ENCODE results near the gene TCF4.

Gene TCF4

DNA sequence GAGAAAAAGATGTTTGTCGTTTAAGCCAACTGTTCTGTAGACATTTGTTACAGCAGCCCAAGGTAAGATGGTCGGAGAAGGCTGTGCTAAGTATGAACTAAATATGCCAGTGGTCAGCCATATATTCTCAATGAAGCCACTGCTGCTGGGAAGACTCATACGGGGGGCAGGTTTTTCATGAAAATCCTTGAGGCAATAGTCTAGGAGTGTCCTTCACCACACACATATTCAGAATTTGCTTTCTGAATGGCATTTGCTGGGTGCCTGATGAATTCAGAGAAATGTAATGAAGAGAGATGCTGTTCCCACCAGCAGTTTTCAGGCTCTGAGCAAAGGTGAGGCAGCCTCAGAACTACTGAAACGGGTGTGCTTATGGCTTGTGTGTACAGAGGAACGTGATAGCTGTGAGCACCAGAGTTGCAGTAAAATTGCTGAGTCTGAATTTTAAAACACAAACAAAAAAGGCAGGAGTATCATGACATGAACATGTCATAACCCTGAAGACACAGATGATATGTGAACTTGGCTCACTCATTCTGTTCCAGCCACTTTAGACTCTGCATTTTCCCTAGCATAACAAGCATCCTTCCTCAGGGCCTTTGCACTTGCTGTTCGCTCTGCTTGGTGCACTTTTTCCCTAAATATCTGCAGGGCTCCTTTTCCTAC, 21.3 kb upstream of the TCF4 start:
- no peaks in the 10 kb centered on the region for H3K27me3 ChIP-seq (ENCODE audit: control insufficient read depth, low read length)
- no peaks in the 10 kb centered on the region for H3K79me2 ChIP-seq (ENCODE audit: control insufficient read depth, low read length)
- H3K36me3 ChIP-seq (ENCODE audit: control insufficient read depth, low read length) = no peaks in the 10 kb centered on the region
- no peak overlapping the region for H3K27ac ChIP-seq (ENCODE audit: low read depth, low read length)
- H3K4me1 ChIP-seq (ENCODE audit: control insufficient read depth, low read length) = peaks cover 6% of the 10 kb centered on the region
- no peak overlapping the region for H3K4me3 ChIP-seq (ENCODE audit: low read length)
- H3K9me3 ChIP-seq (ENCODE audit: control insufficient read depth, insufficient read depth, low read length) = no peaks in the 10 kb centered on the region
- no peaks in the 10 kb centered on the region for H3K9me2 ChIP-seq (replicated peaks; ENCODE audit: control insufficient read depth, low read length)
- TF ChIP-seq EZH2phosphoT487 (IDR thresholded peaks at IDR 0.05; ENCODE audit: borderline replicate concordance, low read length) = no peak
- TF ChIP-seq, protein P1, sequence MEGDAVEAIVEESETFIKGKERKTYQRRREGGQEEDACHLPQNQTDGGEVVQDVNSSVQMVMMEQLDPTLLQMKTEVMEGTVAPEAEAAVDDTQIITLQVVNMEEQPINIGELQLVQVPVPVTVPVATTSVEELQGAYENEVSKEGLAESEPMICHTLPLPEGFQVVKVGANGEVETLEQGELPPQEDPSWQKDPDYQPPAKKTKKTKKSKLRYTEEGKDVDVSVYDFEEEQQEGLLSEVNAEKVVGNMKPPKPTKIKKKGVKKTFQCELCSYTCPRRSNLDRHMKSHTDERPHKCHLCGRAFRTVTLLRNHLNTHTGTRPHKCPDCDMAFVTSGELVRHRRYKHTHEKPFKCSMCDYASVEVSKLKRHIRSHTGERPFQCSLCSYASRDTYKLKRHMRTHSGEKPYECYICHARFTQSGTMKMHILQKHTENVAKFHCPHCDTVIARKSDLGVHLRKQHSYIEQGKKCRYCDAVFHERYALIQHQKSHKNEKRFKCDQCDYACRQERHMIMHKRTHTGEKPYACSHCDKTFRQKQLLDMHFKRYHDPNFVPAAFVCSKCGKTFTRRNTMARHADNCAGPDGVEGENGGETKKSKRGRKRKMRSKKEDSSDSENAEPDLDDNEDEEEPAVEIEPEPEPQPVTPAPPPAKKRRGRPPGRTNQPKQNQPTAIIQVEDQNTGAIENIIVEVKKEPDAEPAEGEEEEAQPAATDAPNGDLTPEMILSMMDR (IDR thresholded peaks at IDR 0.05; ENCODE audit: low read depth, low read length, poor library complexity, severe bottlenecking) = no peak
- H3K4me2 ChIP-seq (ENCODE audit: low read length) = no peak overlapping the region
- no peaks in the 10 kb centered on the region for H4K20me1 ChIP-seq (ENCODE audit: control insufficient read depth, insufficient read depth, low read depth, low read length)
- no peaks in the 10 kb centered on the region for H3F3A ChIP-seq (ENCODE audit: control insufficient read depth, insufficient read depth)

DNA sequence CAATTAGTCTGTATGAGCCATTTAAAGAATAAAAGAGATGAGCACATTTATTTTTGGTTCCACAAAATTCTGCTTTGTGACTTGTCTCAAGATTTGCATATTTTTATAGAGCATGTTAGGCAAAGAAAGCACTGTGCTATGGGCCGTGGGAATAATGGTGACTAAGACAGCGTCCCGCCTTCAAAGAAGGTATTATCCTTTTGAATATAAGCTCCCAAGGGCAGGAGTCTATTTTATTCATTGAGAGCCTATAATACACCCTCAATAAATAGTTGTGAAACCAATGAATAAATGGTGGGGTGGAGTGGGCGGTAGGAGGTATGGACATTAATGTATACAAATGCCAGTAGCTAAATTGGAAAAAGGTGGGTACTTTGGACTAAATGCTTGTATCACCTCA, 20.5 kb upstream of the TCF4 start:
- Histone ChIP-seq H3K9me2 (replicated peaks; ENCODE audit: control insufficient read depth, low read length) (no peaks in the 10 kb centered on the region), H3K36me3 (ENCODE audit: control insufficient read depth, low read length) (no peaks in the 10 kb centered on the region), H4K20me1 (ENCODE audit: control insufficient read depth, insufficient read depth, low read depth, low read length) (no peaks in the 10 kb centered on the region), H3K27me3 (ENCODE audit: control insufficient read depth, low read length) (no peaks in the 10 kb centered on the region), H3K9me3 (ENCODE audit: control insufficient read depth, insufficient read depth, low read length) (no peaks in the 10 kb centered on the region), H3K4me2 (ENCODE audit: low read length) (no peak overlapping the region), H3K27ac (ENCODE audit: low read depth, low read length) (no peak overlapping the region), H3K79me2 (ENCODE audit: control insufficient read depth, low read length) (no peaks in the 10 kb centered on the region), H3K4me3 (ENCODE audit: low read length) (no peak overlapping the region), H3F3A (ENCODE audit: control insufficient read depth, insufficient read depth) (no peaks in the 10 kb centered on the region), H3K4me1 (ENCODE audit: control insufficient read depth, low read length) (peaks cover 6% of the 10 kb centered on the region)
- TF ChIP-seq, protein P1 (IDR thresholded peaks at IDR 0.05; ENCODE audit: low read depth, low read length, poor library complexity, severe bottlenecking) = no peak
- no peak for TF ChIP-seq EZH2phosphoT487 (IDR thresholded peaks at IDR 0.05; ENCODE audit: borderline replicate concordance, low read length)

DNA sequence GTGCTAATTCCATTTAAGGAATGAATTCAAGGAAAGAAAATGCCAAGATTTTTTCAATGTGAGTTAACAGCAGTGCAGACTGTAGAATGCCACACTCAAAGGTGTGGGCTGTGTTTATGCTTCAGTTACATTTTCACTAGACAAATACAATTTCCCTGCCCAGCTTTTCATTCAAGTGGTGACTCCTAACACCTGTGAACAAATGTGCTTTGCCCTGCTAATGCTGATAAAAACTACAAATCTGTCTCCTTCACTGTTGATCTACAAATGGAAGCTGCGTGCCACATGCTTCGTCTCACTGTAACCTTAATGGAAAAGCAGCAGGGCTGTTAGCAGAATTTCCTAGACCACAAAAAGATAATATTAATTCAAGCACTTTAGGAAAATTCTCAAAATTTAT, 19.8 kb upstream of the TCF4 start:
- no peak overlapping the region for H3K4me2 ChIP-seq (ENCODE audit: low read length)
- H3K79me2 ChIP-seq (ENCODE audit: control insufficient read depth, low read length) = no peaks in the 10 kb centered on the region
- H3K36me3 ChIP-seq (ENCODE audit: control insufficient read depth, low read length) = no peaks in the 10 kb centered on the region
- no peaks in the 10 kb centered on the region for H3K9me2 ChIP-seq (replicated peaks; ENCODE audit: control insufficient read depth, low read length)
- H3K4me1 ChIP-seq (ENCODE audit: control insufficient read depth, low read length) = peaks cover 6% of the 10 kb centered on the region
- no peaks in the 10 kb centered on the region for H3K27me3 ChIP-seq (ENCODE audit: control insufficient read depth, low read length)
- H4K20me1 ChIP-seq (ENCODE audit: control insufficient read depth, insufficient read depth, low read depth, low read length) = no peaks in the 10 kb centered on the region
- H3K4me3 ChIP-seq (ENCODE audit: low read length) = no peak overlapping the region
- H3K27ac ChIP-seq (ENCODE audit: low read depth, low read length) = no peak overlapping the region
- TF ChIP-seq EZH2phosphoT487 (IDR thresholded peaks at IDR 0.05; ENCODE audit: borderline replicate concordance, low read length) = no peak
- TF ChIP-seq, protein P1 (IDR thresholded peaks at IDR 0.05; ENCODE audit: low read depth, low read length, poor library complexity, severe bottlenecking) = no peak
- no peaks in the 10 kb centered on the region for H3F3A ChIP-seq (ENCODE audit: control insufficient read depth, insufficient read depth)
- H3K9me3 ChIP-seq (ENCODE audit: control insufficient read depth, insufficient read depth, low read length) = no peaks in the 10 kb centered on the region

Measured in DOHH2 (cell line).